Superior temporal gyrus (tissue), 1 donor: ENCODE data around the gene AHRR.

ENCODE experiments used
- DNase-seq: peaks from one replicate; pipeline ENCODE4 v3.0.0-alpha.2; 2016; ENCODE audit errors: extremely low spot score

AHRR gene

DNA sequence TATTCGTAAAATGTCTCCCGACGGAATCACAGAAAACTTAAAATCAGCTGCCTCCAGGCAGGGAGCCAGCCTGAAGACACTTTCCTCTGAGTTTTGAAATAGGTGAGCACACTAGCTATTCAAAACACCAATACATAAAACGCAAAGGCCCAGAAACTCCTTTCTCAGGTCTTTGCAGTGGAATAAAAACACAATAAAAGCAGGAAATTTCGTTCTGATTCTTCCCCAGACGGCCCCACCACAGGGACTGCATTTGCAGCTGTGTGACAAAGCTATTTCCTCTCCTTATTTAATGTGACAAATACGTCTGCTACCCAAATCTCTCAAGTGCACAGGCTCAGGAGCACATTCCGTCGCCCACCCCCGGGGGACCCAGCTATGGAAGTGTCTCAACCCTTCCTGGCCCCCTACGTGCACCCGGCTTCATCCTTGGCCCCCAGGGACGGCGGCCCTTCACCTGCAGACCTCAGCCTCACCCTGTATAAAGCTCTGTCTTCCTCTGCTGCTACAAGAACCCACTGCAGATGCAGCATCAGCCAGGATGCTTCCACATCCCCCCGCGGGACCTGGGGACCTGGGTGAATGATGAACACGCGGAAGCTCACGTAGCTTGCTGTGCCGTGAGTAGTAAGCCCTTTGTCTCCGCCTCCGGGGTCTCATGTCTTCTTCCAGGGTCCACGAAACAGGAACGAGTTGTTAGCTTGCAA, 24.9 kb downstream of the AHRR start:
- no peak for DNase-seq

DNA sequence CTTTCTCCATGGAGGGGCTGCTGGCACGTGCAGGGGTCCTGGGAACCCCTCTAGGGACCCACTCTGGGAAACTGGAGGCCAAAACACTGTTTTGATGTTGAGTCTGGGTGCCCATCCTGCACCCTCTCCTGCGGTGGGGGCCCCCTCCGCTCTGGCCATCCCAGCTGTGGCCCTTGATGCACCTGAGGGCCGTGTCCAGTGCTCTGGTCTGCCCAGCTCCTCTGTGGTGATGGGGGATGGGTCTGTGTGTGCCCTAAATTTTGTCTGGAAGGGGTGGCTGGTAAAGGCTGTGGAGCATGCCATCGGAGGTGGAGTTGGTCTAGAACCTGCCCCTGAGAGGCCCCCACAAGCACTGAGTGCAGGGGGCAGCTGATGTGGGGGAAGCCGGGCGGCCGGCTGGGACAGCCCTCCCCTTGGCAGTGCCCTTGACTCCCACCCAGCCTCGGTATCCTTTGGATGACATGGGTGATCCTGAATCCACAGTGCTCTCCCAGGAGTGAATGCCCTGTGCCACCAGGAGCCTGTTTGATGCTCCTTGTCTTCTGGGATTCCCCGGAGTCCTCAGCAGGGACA, 26.3 kb downstream of the AHRR start:
- no peak for DNase-seq

- DNase-seq: no peak
These were observed 27.2 kb downstream of the AHRR start for GRCh38 chr5:348726-349125.

DNA sequence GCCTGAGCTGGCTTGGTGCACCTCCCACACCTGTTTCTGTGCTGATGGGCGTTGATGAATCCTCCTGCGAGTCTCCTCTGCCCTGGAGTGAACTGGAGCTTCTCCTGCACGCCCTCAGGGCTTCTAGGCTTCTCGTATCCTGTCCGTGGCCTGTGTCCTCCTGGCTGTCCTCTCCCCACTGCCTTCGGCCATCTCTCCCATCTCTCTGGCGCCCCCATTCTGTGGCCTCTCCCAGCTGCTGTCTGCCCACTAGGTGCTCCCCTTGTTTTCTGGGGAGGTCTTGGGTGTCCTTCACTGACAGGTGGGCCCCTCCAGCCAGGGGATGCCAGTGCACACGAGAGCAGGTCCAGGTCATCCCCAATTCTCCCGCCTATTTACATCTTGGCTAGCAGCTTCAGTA, 28.8 kb downstream of the AHRR start:
- no peak for DNase-seq

GRCh38 chr5:351084-351920, 29.8 kb downstream of the AHRR start:
- DNase-seq: no peak

DNA sequence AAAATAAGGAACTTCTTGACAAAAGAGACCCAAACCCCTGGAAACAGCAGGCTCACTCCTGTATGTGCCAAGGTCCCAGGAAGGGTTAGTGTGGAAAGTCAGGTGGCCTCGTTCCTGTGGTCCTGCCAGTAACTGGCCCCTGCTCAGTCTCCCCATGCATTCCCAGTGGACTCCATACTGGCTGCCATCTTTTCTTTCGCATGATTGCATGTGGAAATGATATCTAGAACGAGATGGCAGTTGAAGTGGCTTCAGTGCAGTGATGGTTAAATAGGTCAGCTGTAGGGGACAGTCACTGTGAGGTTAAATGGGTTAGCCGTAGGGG, 30.4 kb downstream of the AHRR start:
- DNase-seq: no peak

- no peak for DNase-seq
These were observed 31.4 kb downstream of the AHRR start for GRCh38 chr5:352639-353611.

DNA sequence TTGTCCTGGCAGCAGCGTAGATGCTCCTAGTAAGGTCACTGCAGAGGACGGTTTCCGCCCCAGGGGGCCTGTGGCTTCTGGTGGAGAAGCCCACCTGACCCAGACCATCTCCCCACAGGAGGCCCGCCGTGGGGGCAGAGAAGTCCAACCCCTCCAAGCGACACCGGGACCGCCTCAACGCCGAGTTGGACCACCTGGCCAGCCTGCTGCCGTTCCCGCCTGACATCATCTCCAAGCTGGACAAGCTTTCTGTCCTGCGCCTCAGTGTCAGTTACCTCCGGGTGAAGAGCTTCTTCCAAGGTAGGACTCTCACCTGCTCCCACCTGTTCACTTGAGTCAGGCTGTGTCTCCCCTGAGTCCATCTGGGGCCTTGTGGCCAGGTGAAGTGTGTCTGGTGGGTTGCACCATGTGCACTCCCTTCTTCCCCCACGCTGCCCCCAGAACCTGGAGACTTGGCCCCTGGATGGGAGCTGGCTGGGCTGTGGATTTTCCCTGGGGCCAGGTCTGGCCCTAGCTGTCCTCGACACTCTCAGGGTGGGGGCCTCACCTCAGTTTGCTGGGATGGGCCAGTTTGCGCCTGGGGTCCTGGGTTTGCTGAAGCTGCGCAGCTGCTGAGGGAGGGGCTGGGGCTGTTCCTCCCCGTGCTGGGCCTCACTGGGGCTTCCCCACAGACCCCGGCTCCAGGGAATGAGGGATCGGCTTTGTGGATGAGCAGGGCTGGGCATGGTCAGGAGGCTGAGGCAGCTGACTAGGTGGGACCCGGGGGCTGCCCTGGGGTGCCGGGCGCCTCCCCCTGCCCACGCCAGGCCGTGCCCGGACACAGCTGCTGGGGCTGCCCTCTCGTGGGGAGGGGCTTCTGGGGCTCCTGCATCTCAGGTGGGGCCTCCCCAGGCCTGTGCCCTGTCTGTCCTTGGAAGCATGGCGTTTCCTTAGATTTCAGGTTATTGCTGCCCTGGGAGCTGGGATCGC, 32.4 kb downstream of the AHRR start:
- DNase-seq: no peak

DNA sequence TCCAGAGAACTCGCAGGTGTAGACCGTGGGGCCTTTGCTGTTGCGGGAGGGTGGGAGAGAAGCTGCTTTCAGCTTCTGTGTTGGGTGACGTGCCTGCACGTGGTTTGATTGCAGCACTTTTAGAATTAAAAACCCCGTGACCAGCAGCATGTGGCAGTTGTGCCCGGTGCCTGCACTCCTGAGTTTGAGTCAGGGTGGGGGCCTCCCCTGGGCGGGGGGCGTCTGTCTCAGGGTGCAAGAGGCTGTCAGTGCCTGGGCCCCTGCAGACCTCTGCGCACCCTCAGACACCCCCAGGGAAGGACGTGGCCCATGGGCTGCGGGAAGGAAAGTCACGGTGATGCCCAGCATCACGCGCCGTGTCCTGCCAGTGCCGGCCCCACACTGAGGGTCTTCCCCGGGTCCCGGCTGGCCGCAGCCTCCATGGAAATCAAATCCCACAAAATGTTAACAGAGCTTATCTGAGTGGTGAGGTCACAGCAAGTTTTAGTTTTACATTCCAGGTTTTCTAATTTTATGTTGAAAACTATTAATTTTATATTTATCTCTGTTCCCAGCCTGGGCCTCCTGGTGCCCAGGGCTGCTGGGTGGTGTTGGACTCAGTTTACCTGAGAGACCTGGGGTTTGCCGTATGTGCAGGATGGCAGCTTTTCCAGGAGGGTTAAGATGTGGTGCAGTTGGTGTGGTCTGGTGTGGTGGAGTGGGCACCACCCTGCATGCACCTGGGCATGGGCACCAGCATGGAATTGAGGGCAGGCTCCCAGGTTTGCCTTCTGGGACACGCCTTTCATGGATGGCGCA, 33.3 kb downstream of the AHRR start:
- no peak for DNase-seq

DNA sequence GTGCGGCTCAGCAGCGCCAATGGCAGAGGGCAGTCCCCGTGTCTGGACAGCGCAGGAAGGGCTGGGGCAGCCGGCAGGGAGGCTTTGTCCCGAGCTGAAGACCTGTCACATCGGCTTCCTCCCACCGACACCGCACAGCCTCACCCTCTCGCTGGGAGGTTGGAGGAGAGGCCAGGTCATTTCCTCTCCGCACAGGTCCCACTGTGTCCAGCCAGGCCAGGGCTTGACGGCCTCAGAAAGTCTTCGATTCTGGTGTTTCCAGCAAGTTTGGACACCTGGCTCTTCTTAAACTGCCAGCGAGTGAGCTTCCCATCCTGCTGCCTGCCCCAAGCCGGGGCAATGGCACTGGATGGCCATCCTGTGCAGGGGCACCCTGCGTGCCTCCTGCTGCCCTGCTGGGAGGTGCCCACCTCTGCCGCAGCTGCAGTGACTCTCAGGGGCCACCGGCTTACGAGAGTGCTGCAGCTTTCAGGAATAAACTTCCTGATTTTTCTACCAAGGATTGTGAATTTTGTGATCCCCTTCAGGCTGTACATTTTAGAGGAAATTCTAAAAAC, 33.9 kb downstream of the AHRR start:
- no peak for DNase-seq

DNA sequence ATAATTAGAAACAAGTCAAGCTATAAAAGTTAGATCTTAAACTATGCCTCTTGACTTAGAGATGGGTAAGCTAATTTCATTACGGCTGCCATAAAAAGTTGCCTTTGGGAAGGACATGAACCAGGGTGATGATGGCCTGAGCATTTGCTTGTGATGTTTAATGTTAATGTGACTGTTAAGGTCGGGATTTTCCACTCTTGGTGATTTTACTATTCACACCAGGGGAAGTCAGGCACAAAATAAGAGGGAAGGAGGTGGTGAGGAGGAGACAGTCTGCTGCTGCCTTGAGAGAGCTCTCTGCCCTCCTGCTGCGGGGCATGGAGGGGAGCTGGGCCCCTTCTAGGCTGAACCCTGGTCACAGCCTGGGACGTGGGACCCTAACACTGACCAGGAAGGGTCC, 34.4 kb downstream of the AHRR start:
- no peak for DNase-seq

GRCh38 chr5:359301-359897, 37.9 kb downstream of the AHRR start:
- no peak for DNase-seq

GRCh38 chr5:360257-361027, 38.9 kb downstream of the AHRR start:
- DNase-seq: no peak

GRCh38 chr5:362189-362588, 40.7 kb downstream of the AHRR start:
- DNase-seq: no peak

- no peak for DNase-seq
These were observed 41.7 kb downstream of the AHRR start for GRCh38 chr5:362978-363765.

- DNase-seq: no peak
These were observed 43.0 kb downstream of the AHRR start for GRCh38 chr5:364497-364896.

DNA sequence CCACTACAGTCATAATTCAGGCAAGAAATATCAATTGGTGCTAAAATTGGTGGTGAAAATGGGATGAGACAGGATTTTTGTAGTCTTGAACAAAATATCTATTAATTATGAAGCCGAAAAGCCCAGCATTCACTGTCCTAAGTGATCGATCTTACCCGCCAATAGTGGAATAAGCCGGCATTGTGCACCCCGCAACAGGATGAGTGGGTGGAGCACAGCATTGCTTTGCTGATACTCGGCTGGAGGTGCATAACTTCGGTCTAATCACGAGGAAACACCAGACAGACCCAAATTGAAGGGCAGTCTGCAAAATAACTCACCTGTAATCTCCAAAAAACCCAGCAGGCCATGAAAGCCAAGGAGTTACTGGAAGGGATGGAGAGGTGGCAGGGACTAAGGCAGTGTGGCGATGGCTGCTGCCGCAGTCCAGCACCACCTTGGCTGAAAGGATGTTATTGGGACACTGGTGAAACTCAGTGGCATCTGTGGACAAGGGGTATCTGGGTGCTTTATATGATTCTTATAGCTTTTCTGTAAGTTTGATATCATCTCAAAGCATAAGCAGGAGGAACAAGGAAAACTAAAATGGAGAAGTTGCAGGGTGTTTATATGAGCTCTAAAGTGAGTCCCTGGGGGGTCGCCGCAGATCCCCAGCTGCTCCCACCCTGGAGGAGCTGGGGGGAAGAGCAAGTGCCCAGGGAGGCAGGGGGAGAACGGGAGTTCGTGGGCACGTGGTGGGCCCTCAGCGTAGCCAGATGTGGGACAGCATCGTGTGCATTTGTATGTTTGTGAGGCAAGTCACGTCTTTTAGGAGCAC, 45.2 kb downstream of the AHRR start:
- DNase-seq: no peak
